K562 (cell line): Measurements from ENCODE around the gene HYAL1. TPM values are rescaled to one million over a fixed set of nuclear protein-coding genes. Genes with fewer than 3 reads are reported as not detected.

Experiments
- ATAC-seq: fragments of 200-7000 bp; cut with Tn5 transposase; 3 replicates; pipeline ENCODE4 v1.9.1; 2020; ENCODE audit warnings: moderate library complexity
- BruUV-seq: library from RNA; stranded (reverse); fragments of 400-500 nt; replicated peaks from 2 replicates; lab custom pipeline; 2021; lab: Mats Ljungman, UMichigan
- CTCF ChIA-PET: fragments of 300-600 bp; formaldehyde crosslinking; extraction: SDS; loops from one replicate; lab custom pipeline; 2021; ENCODE audit warnings: low intra/inter-chr PET ratio; lab: Yijun Ruan, JAX
- POLR2A ChIA-PET: fragments of 300-600, 350-650 bp; sonication (Branson Sonifier 250); formaldehyde crosslinking; extraction: SDS; loops from one replicate; lab custom pipeline; 2021; ENCODE audit warnings: antibody characterized with exemption, inconsistent platforms; lab: Yijun Ruan, JAX
- DNase-seq, 4 experiments: peaks; one replicate each; pipeline versions ENCODE4 v3.0.0 to v3.0.0-alpha.2; 2011 to 2018; ENCODE audit warnings: low spot score in 3 of 4, mixed read lengths in 3 of 4; ENCODE audit errors: extremely low read depth in 1 of 4
- FAIRE-seq: peaks from 2 replicates; lab custom pipeline; 2011; peaks lifted over from hg19 to GRCh38; lab: Jason Lieb, UNC
- H2AFZ ChIP-seq: 2 replicates; pipeline ENCODE4 v1.6.0; 2011; ENCODE audit warnings: low read depth, low read length, control low read depth, inconsistent platforms
- H3K27ac ChIP-seq: fragments of 200-600 bp; 3 replicates; pipeline ENCODE4 v1.8.0; 2011; ENCODE audit warnings: low read depth, mild to moderate bottlenecking, control low read depth, inconsistent platforms, low read length, moderate library complexity, mixed read lengths; ENCODE audit errors: extremely low read depth
- H3K27me3 ChIP-seq, 2 experiments: fragments of 300-600 bp in 1 of 2; 2 replicates in 1 of 2; 3 replicates in 1 of 2; pipeline versions ENCODE4 v1.6.0 to v1.8.0; 2011; ENCODE audit warnings: inconsistent platforms in 2 of 2, low read length in 2 of 2, mild to moderate bottlenecking in 1 of 2, mixed read lengths in 1 of 2, moderate library complexity in 1 of 2; ENCODE audit not compliant: control insufficient read depth in 2 of 2, insufficient read depth in 2 of 2
- H3K36me3 ChIP-seq: fragments of 300-600 bp; 3 replicates; pipeline ENCODE4 v1.8.0; 2011; ENCODE audit warnings: mild to moderate bottlenecking, low read length, inconsistent platforms; ENCODE audit not compliant: control insufficient read depth, insufficient read depth
- H3K4me1 ChIP-seq, 2 experiments: fragments of 200-600 bp in 1 of 2; replicated peaks in 1 of 2; 2 replicates in 1 of 2; 3 replicates in 1 of 2; pipeline versions ENCODE4 v1.5.1 to v1.8.0; 2011; ENCODE audit warnings: inconsistent platforms in 2 of 2, low read length in 2 of 2, mild to moderate bottlenecking in 1 of 2, mixed read lengths in 1 of 2, moderate library complexity in 1 of 2; ENCODE audit not compliant: control insufficient read depth in 2 of 2, insufficient read depth in 2 of 2
- H3K4me2 ChIP-seq: 2 replicates; pipeline ENCODE4 v1.6.1; 2011; ENCODE audit warnings: low read length, control low read depth, inconsistent platforms, mixed read lengths; ENCODE audit not compliant: insufficient read depth
- H3K4me3 ChIP-seq: fragments of 200-600 bp; sonication (generic), shearing (Covaris generic); 2 replicates; pipeline ENCODE4 v1.5.1; 2016; ENCODE audit warnings: control low read depth, inconsistent platforms
- H3K79me2 ChIP-seq: fragments of 200-600 bp; 3 replicates; pipeline ENCODE4 v1.8.0; 2011; ENCODE audit warnings: low read length, inconsistent platforms; ENCODE audit not compliant: control insufficient read depth, insufficient read depth
- H3K9ac ChIP-seq, 2 experiments: 2 replicates each; pipeline versions ENCODE4 v1.6.0 to v1.6.1; 2011; ENCODE audit warnings: low read depth in 2 of 2, low read length in 2 of 2, control low read depth in 1 of 2, inconsistent platforms in 1 of 2, mild to moderate bottlenecking in 1 of 2, mixed read lengths in 1 of 2; ENCODE audit not compliant: insufficient read depth in 1 of 2
- H3K9me1 ChIP-seq: one replicate; pipeline ENCODE4 v1.6.0; 2011; ENCODE audit warnings: inconsistent platforms, mild to moderate bottlenecking, low read length, moderate library complexity; ENCODE audit not compliant: control insufficient read depth, insufficient read depth
- H3K9me3 ChIP-seq: replicated peaks from 2 replicates; pipeline ENCODE4 v1.5.1; 2011; ENCODE audit warnings: low read depth, low read length, inconsistent platforms; ENCODE audit not compliant: control insufficient read depth, insufficient read depth
- H4K20me1 ChIP-seq: replicated peaks from 2 replicates; pipeline ENCODE4 v1.6.1; 2011; ENCODE audit warnings: low read length, inconsistent platforms, mixed read lengths; ENCODE audit not compliant: control insufficient read depth, insufficient read depth
- ARID1B ChIP-seq: fragments of 450-650 bp; IDR thresholded peaks from 2 replicates; pipeline ENCODE4 v1.6.1; 2016; ENCODE audit warnings: antibody characterized with exemption, mild to moderate bottlenecking, inconsistent platforms
- NFXL1 ChIP-seq: fragments of 450-650 bp; formaldehyde crosslinking; IDR thresholded peaks from 2 replicates; pipeline ENCODE4 v1.4.0; 2021; ENCODE audit warnings: mild to moderate bottlenecking
- POLR2A ChIP-seq: fragments of 450-650 bp; conservative IDR thresholded peaks from 2 replicates; pipeline ENCODE4 v1.6.1; 2016
- RUNX1 ChIP-seq: sonication (generic); IDR thresholded peaks from 2 replicates; pipeline ENCODE4 v1.6.1; 2016; ENCODE audit warnings: antibody characterized with exemption, low read depth
- ZNF133 ChIP-seq: fragments of 250-450 bp; sonication (Bioruptor Pico); IDR thresholded peaks from 2 replicates; pipeline ENCODE4 v1.4.0; 2020; ENCODE audit warnings: mild to moderate bottlenecking
- ZNF830 ChIP-seq: fragments of 250-450 bp; sonication (Bioruptor Pico); IDR thresholded peaks from 2 replicates; pipeline ENCODE4 v1.5.0; 2021; ENCODE audit warnings: mild to moderate bottlenecking
- WGBS: fragments of 100-300 bp; shearing (Covaris generic); methylation state at CpG from one replicate; pipeline ENCODE4 v1.1.6; 2016; ENCODE audit warnings: low coverage, mixed read lengths; ENCODE audit not compliant: insufficient coverage; ENCODE audit errors: missing lambda C conversion rate; 5-methylcytosine and 5-hydroxymethylcytosine counted together
- in situ Hi-C: fragments of 300-500 bp; cut with MboI; formaldehyde crosslinking; loops from 4 replicates; pipeline ENCODE4 v1.15.0; 2018; ENCODE audit warnings: inconsistent platforms, mixed read lengths
- intact Hi-C: fragments of 100-400 bp; cut with micrococcal nuclease; formaldehyde crosslinking; loops from 2 replicates; pipeline ENCODE4 v1.14.2; 2022
- polyA plus RNA-seq, 8 experiments: library from polyadenylated mRNA; depleted of rRNA in 4 of 8; stranded (reverse) in 5 of 8; unstranded in 3 of 8; fragments of >200 nt; fragmentation: Nextera tagmentation in 2 of 8; fragmentation: Illumina TruSeq in 1 of 8; extraction: Ambion mirVana in 2 of 8; extraction: Trizol in 1 of 8; gene quantifications; 2 replicates each; pipeline versions ENCODE4 v1.2.1 to v1.2.3, GENCODE V29; 2011 to 2014; ENCODE audit warnings: inconsistent platforms in 1 of 8, missing spikeins in 1 of 8
- total RNA-seq, 7 experiments: library from RNA; depleted of rRNA in 6 of 7; stranded (reverse); fragments of >200 nt in 6 of 7; fragmentation: Illumina TruSeq in 2 of 7; extraction: Trizol in 2 of 7; gene quantifications; 2 replicates each; pipeline versions ENCODE4 v1.2.1 to v1.2.3, GENCODE V29; 2011 to 2021; ENCODE audit warnings: low replicate concordance in 1 of 7
- TF ChIP-seq, protein P1 (sequence below): sonication (generic); formaldehyde crosslinking; IDR thresholded peaks from 2 replicates; pipeline ENCODE4 v1.8.0; 2022; ENCODE audit warnings: mild to moderate bottlenecking, missing genetic modification reagents

The HYAL1 gene
- total and polyA plus RNA-seq, 9 of the 15 experiments (the other 6 are each of a cell fraction or from before 2014, with no cell fraction given): 1.4 to 8.5 (median 4.7) TPM

DNA sequence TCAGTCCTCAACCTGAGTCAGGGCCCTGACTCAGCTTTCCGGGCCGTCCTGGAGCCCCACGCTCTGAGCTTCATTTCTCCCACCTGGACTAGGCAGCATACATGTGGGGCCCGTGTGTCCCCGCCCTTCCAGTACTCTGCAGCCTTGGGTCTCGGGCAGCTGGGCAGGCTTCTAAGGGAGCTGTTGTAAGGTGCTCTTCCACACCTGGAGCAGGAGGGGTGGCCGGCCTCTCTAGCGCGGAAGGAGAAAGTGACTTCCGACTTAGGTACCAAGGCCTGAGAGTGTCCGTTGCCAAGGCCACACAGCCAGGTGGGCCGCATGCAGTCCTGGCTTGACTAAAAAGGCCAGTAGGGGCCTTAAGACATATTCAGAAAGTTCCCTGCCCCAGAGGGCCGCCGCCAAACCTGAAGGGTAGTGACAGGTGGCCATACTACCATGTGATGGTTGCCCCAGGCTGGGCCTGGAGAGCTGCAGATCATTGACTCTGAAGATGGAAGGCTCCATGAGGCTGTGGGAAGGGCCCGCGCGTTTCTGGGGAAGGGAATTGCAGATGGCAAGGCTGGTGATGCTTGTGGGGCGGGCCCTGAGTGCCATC, 43.8 kb downstream of the HYAL1 start:
- POLR2A ChIA-PET: interaction anchor here (0.5 to 1.7 kb wide), 6 partner anchors 9 to 1882 kb away, joined by 3 to 8 read pairs (median 4); no protein-coding TSS in a partner anchor
- DNase-seq: no peak
- no peak for TF ChIP-seq ZNF133 (CRISPR knock-in tag)
- TF ChIP-seq RUNX1: 0 out of 2 replicates have a peak, but pooled peaks have one; percentile 10
- TF ChIP-seq ARID1B: no peak
- TF ChIP-seq POLR2A: 0 out of 2 replicates have a peak, but pooled peaks have one; percentile 3
- TF ChIP-seq, protein P1, sequence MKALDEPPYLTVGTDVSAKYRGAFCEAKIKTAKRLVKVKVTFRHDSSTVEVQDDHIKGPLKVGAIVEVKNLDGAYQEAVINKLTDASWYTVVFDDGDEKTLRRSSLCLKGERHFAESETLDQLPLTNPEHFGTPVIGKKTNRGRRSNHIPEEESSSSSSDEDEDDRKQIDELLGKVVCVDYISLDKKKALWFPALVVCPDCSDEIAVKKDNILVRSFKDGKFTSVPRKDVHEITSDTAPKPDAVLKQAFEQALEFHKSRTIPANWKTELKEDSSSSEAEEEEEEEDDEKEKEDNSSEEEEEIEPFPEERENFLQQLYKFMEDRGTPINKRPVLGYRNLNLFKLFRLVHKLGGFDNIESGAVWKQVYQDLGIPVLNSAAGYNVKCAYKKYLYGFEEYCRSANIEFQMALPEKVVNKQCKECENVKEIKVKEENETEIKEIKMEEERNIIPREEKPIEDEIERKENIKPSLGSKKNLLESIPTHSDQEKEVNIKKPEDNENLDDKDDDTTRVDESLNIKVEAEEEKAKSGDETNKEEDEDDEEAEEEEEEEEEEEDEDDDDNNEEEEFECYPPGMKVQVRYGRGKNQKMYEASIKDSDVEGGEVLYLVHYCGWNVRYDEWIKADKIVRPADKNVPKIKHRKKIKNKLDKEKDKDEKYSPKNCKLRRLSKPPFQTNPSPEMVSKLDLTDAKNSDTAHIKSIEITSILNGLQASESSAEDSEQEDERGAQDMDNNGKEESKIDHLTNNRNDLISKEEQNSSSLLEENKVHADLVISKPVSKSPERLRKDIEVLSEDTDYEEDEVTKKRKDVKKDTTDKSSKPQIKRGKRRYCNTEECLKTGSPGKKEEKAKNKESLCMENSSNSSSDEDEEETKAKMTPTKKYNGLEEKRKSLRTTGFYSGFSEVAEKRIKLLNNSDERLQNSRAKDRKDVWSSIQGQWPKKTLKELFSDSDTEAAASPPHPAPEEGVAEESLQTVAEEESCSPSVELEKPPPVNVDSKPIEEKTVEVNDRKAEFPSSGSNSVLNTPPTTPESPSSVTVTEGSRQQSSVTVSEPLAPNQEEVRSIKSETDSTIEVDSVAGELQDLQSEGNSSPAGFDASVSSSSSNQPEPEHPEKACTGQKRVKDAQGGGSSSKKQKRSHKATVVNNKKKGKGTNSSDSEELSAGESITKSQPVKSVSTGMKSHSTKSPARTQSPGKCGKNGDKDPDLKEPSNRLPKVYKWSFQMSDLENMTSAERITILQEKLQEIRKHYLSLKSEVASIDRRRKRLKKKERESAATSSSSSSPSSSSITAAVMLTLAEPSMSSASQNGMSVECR (CRISPR knock-in tag): no peak
- TF ChIP-seq ZNF830: 0 out of 2 replicates have a peak, but pooled peaks have one; percentile 35
- TF ChIP-seq NFXL1: no peak
- TF ChIP-seq, all 486 proteins: peak for 3
- H3K9me3 ChIP-seq: peaks cover 4% of the 10 kb centered on the region; the same call in 1 of the 2 replicates
- intact Hi-C loops (no loop called here), in situ Hi-C loops (no loop called here)
- peaks cover 6 to 33% of the 10 kb centered on the region in 2 experiments; a peak in 4 of 5 replicates for H3K4me1 ChIP-seq
- no peak overlapping the region for H3K4me3 ChIP-seq
- H2AFZ ChIP-seq: peak overlapping the region; percentile 84
- peak overlapping the region; percentile 69 for H3K4me2 ChIP-seq
- H4K20me1 ChIP-seq: no peaks in the 10 kb centered on the region
- H3K27me3 ChIP-seq: no peaks in the 10 kb centered on the region
- H3K9me1 ChIP-seq: no peaks in the 10 kb centered on the region
- no TSS peak for BruUV-seq
- no peak for FAIRE-seq
- ATAC-seq: peak; percentile 20
- CTCF ChIA-PET: interaction anchor here (1.0 to 1.7 kb wide), 3 partner anchors 15 to 283 kb away, joined by 3 to 5 read pairs (median 5); no protein-coding TSS in a partner anchor
- peaks cover 3% of the 10 kb centered on the region; the same call in 1 of the 3 replicates for H3K79me2 ChIP-seq
- peak overlapping the region; percentile 73 to 84; a peak in 3 of 4 replicates for H3K9ac ChIP-seq
- H3K27ac ChIP-seq: peak overlapping the region; percentile 84; the same call in 2 of the 3 replicates
- peaks cover 26% of the 10 kb centered on the region; the same call in 2 of the 3 replicates for H3K36me3 ChIP-seq
- 37% methylated on average over 11 of the region's 18 CpGs for WGBS
